ENCODE measurements around the gene IPMK.

DNA sequence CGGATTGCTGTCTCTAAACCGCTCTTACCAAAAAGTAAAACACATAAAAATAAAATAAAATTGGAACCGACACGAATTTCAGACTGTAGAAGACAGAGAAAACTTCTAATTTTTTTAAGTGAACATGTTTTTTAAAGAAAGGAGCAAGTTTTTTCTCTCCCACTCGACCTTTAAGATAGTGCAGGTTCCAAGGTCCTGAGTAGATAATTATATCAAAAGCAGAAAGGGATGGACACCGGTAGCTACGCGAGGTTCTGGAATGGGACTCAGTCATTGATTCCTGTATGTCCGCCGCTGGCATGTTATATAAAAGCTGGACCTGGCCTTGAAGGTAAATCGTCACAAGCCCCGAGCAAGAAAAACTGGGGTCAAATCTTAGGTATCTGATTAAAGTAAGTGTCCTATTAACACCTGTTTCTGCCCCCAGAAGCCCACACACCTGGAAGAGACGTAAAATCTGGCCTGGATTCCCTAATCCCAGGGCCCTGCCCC lies 806 bp upstream of the IPMK start:
- TF ChIP-seq CTCF (IDR thresholded peaks at IDR 0.05; ENCODE audit: extremely low read depth in 1 of 2, insufficient read depth in 1 of 2, low read depth in 1 of 2, low read length in 2 of 2) (no peak), POLR2AphosphoS5 (IDR thresholded peaks at IDR 0.05; ENCODE audit: insufficient read depth, low read depth, low read length) (no peak), POLR2A (IDR thresholded peaks at IDR 0.05; ENCODE audit: low read depth, low read length) (peak; percentile 7), MYC (IDR thresholded peaks at IDR 0.05; ENCODE audit: low read depth, low read length) (no peak), JUN (IDR thresholded peaks at IDR 0.05; ENCODE audit: borderline replicate concordance, insufficient read depth, insufficient read length, low read depth) (no peak)

All from endothelial cell of umbilical vein (primary cell).